NAMALWA (cell line): ENCODE measurements around the gene PHOSPHO2.

Experiments
- DNase-seq: peaks from one replicate; pipeline ENCODE4 v3.0.0-alpha.2; 2015; ENCODE audit warnings: low spot score

The PHOSPHO2 gene

GRCh38 chr2:169716938-169717690 is 22.8 kb downstream of the PHOSPHO2 start:
- DNase-seq = no peak

- DNase-seq = no peak
Measured at GRCh38 chr2:169717691-169718063, 23.4 kb downstream of the PHOSPHO2 start.

- DNase-seq = no peak
Measured at GRCh38 chr2:169718930-169719504, 24.7 kb downstream of the PHOSPHO2 start.

GRCh38 chr2:169721016-169721415 is 26.7 kb downstream of the PHOSPHO2 start:
- no peak for DNase-seq

- no peak for DNase-seq
Measured at GRCh38 chr2:169727065-169727464, 32.8 kb downstream of the PHOSPHO2 start.

GRCh38 chr2:169729274-169729605 is 35.0 kb downstream of the PHOSPHO2 start:
- no peak for DNase-seq

- no peak for DNase-seq
Measured at GRCh38 chr2:169732075-169732474, 37.8 kb downstream of the PHOSPHO2 start.

GRCh38 chr2:169732583-169733358 is 38.5 kb downstream of the PHOSPHO2 start:
- peak; percentile 52 for DNase-seq

GRCh38 chr2:169734169-169734847 is 40.0 kb downstream of the PHOSPHO2 start:
- peak; percentile 29 for DNase-seq

GRCh38 chr2:169735623-169736022 is 41.4 kb downstream of the PHOSPHO2 start:
- no peak for DNase-seq

- DNase-seq = no peak
Measured at GRCh38 chr2:169736902-169737301, 42.6 kb downstream of the PHOSPHO2 start.

- no peak for DNase-seq
Measured at GRCh38 chr2:169738566-169739229, 44.4 kb downstream of the PHOSPHO2 start.

- no peak for DNase-seq
Measured at GRCh38 chr2:169739351-169739750, 45.1 kb downstream of the PHOSPHO2 start.

GRCh38 chr2:169743549-169743948 is 49.3 kb downstream of the PHOSPHO2 start:
- no peak for DNase-seq

- no peak for DNase-seq
Measured at GRCh38 chr2:169746240-169746639, 52.0 kb downstream of the PHOSPHO2 start.

- DNase-seq = no peak
Measured at GRCh38 chr2:169748319-169748718, 54.0 kb downstream of the PHOSPHO2 start.
